Kidney epithelial cell (primary cell): Measurements from ENCODE around the gene ZNF709. TPM values are rescaled to one million over a fixed set of nuclear protein-coding genes. Genes with fewer than 3 reads are reported as not detected.

Experiments used
- total RNA-seq: library from RNA; depleted of rRNA; stranded (reverse); fragments of >200 nt; gene quantifications from 2 replicates; pipeline ENCODE4 v1.2.3, GENCODE V29; 2015

ZNF709 gene
- total RNA-seq, 1 donor from 2014 or later, result 0.75 TPM

Other genes with a start within 250 kb of the ZNF709 start
- gene ZNF44, start 189.9 kb downstream of the ZNF709 start, total RNA-seq, result 4.4 and 5.3 TPM in 2 replicates
- gene ZNF563, start 151.2 kb downstream of the ZNF709 start, total RNA-seq, result 0.75 and 3.7 TPM in 2 replicates
- 0.34 and 0.46 TPM in 2 replicates for gene ZNF442, start 119.1 kb downstream of the ZNF709 start, total RNA-seq
- gene ZNF799, start 83.5 kb downstream of the ZNF709 start, total RNA-seq, result 2.3 and 2.6 TPM in 2 replicates
- 3.4 and 3.6 TPM in 2 replicates for gene ZNF443, start 43.8 kb downstream of the ZNF709 start, total RNA-seq
- gene ZNF564, start 66.7 kb upstream of the ZNF709 start, total RNA-seq, result 4.0 and 7.9 TPM in 2 replicates
- gene ZNF490, start 126.0 kb upstream of the ZNF709 start, total RNA-seq, result 6.0 and 6.6 TPM in 2 replicates
- 11.0 and 16.2 TPM in 2 replicates for gene ZNF791, start 126.1 kb upstream of the ZNF709 start, total RNA-seq
- 92.8 and 141 TPM in 2 replicates for gene MAN2B1, start 181.9 kb upstream of the ZNF709 start, total RNA-seq
- 15.7 and 16.6 TPM in 2 replicates for gene WDR83, start 182.0 kb upstream of the ZNF709 start, total RNA-seq
- 109 and 127 TPM in 2 replicates for gene DHPS, start 197.1 kb upstream of the ZNF709 start, total RNA-seq
- not detected in 2 replicates for gene GNG14, start 203.2 kb upstream of the ZNF709 start, total RNA-seq
- 19.0 and 20.7 TPM in 2 replicates for gene FBXW9, start 211.8 kb upstream of the ZNF709 start, total RNA-seq
- 27.1 and 40.2 TPM in 2 replicates for gene TNPO2, start 239.1 kb upstream of the ZNF709 start, total RNA-seq
- 368 and 443 TPM in 2 replicates for gene TRIR, start 249.9 kb upstream of the ZNF709 start, total RNA-seq